Left lung (tissue), 14 donors: Measurements from ENCODE around the gene RNPEP. TPM values are rescaled to one million over a fixed set of nuclear protein-coding genes. Genes with fewer than 3 reads are reported as not detected.

ENCODE experiments used
- ATAC-seq: fragments of 200-7000 bp; cut with Tn5 transposase; one replicate; pipeline ENCODE4 v1.9.1; 2020; ENCODE audit warnings: moderate library complexity
- DNase-seq, 4 donors: peaks; one replicate each; pipeline ENCODE4 v3.0.0-alpha.2; 2013 to 2020
- H3K27ac ChIP-seq, 2 donors: fragments of 200-600 bp; sonication (generic) in 1 of 2; one replicate each; pipeline versions ENCODE4 v1.5.0 to v1.8.0; 2020 to 2021
- H3K27me3 ChIP-seq, 2 donors: fragments of 200-600 bp; sonication (generic) in 1 of 2; one replicate each; pipeline versions ENCODE4 v1.5.0 to v1.8.0; 2020 to 2021
- H3K36me3 ChIP-seq, 2 donors: fragments of 200-600 bp; sonication (generic) in 1 of 2; one replicate each; pipeline versions ENCODE4 v1.5.0 to v1.8.0; 2020 to 2021
- H3K4me1 ChIP-seq, 2 donors: fragments of 200-600 bp; one replicate each; pipeline ENCODE4 v1.8.0; 2021
- H3K4me3 ChIP-seq, 2 donors: fragments of 200-600 bp; sonication (generic) in 1 of 2; one replicate each; pipeline versions ENCODE4 v1.5.0 to v1.8.0; 2020 to 2021; ENCODE audit warnings: mild to moderate bottlenecking in 1 of 2
- H3K9me3 ChIP-seq, 2 donors: fragments of 200-600 bp; sonication (generic) in 1 of 2; one replicate each; pipeline versions ENCODE4 v1.5.0 to v1.8.0; 2020 to 2021
- intact Hi-C, 2 donors: fragments of 100-400 bp; cut with DNase I; formaldehyde crosslinking; loops; one replicate each; pipeline versions ENCODE4 v1.11.2 to v1.14.2; 2022
- long read RNA-seq, 12 donors: library from polyadenylated mRNA in 2 of 12; unstranded in 2 of 12; transcript quantifications; one replicate each; pipeline ENCODE4 v2.0.0 and lab custom pipeline, GENCODE V29; 2019 to 2026
- polyA plus RNA-seq, 6 donors: library from polyadenylated mRNA; unstranded; fragments of 120-200 nt; gene quantifications; one replicate each; pipeline ENCODE4 v1.2.1, GENCODE V29; 2013; ENCODE audit not compliant: insufficient read length in 6 of 6
- total RNA-seq, 2 donors: library from RNA; stranded (reverse); fragmentation: NEBNext Ultra II Directional; extraction: Animal tissue kit (Norgen Biotek cat#: 25700); gene quantifications; one replicate each; pipeline ENCODE4 v1.2.1, GENCODE V29; 2021
- TF ChIP-seq, protein P1 (sequence below), 2 donors: fragments of 200-600 bp; sonication (generic) in 1 of 2; IDR thresholded peaks; one replicate each; pipeline versions ENCODE4 v1.5.0 to v1.8.0; 2021; ENCODE audit warnings: antibody characterized with exemption in 2 of 2
- donor health status: DM: no; HTN: yes; CAD: no.
- donor health status: DM: no; HTN: no; CAD: no.

RNPEP gene, protein sequence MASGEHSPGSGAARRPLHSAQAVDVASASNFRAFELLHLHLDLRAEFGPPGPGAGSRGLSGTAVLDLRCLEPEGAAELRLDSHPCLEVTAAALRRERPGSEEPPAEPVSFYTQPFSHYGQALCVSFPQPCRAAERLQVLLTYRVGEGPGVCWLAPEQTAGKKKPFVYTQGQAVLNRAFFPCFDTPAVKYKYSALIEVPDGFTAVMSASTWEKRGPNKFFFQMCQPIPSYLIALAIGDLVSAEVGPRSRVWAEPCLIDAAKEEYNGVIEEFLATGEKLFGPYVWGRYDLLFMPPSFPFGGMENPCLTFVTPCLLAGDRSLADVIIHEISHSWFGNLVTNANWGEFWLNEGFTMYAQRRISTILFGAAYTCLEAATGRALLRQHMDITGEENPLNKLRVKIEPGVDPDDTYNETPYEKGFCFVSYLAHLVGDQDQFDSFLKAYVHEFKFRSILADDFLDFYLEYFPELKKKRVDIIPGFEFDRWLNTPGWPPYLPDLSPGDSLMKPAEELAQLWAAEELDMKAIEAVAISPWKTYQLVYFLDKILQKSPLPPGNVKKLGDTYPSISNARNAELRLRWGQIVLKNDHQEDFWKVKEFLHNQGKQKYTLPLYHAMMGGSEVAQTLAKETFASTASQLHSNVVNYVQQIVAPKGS
- total RNA-seq, result 10 to 100 TPM; 77.9 to 81.2 TPM
- polyA plus RNA-seq, result 10 to 100 TPM; 56.0 to 74.1 (median 64.1) TPM
- long read RNA-seq, donor 1, transcript RNPEP-201 (11 exons, 2,427 nt), result major isoform, 18 of 39 reads
- long read RNA-seq, donor 1, partial matches to known transcripts, result 21 of 39 reads
- long read RNA-seq, donor 1, other reads (novel, unspliced or antisense), result 0 of 39 reads
- long read RNA-seq, donor 2, transcript RNPEP-201 (11 exons, 2,427 nt), result major isoform, 10 of 15 reads
- long read RNA-seq, donor 2, partial matches to known transcripts, result 5 of 15 reads
- long read RNA-seq, donor 2, other reads (novel, unspliced or antisense), result 0 of 15 reads
- long read RNA-seq, donor 3, transcript RNPEP-201 (11 exons, 2,427 nt), result major isoform, 12 of 34 reads
- long read RNA-seq, donor 3, partial matches to known transcripts, result 0 of 34 reads
- long read RNA-seq, donor 3, other reads (novel, unspliced or antisense), result 22 of 34 reads
- long read RNA-seq, donor 4, transcript RNPEP-201 (11 exons, 2,427 nt), result major isoform, 12 of 22 reads
- long read RNA-seq, donor 4, partial matches to known transcripts, result 9 of 22 reads
- long read RNA-seq, donor 4, other reads (novel, unspliced or antisense), result 1 of 22 reads
- long read RNA-seq, donor 5, transcript RNPEP-201 (11 exons, 2,427 nt), result major isoform, 13 of 25 reads
- long read RNA-seq, donor 5, partial matches to known transcripts, result 12 of 25 reads
- long read RNA-seq, donor 5, other reads (novel, unspliced or antisense), result 0 of 25 reads
- long read RNA-seq, donor 6, transcript RNPEP-201 (11 exons, 2,427 nt), result major isoform, 5 of 11 reads
- long read RNA-seq, donor 6, partial matches to known transcripts, result 5 of 11 reads
- long read RNA-seq, donor 6, other reads (novel, unspliced or antisense), result 0 of 11 reads
- long read RNA-seq, donor 7, partial matches to known transcripts, result 0 of 10 reads
- long read RNA-seq, donor 7, other reads (novel, unspliced or antisense), result 5 of 10 reads
- long read RNA-seq, donor 8, transcript RNPEP-201 (11 exons, 2,427 nt), result major isoform, 22 of 38 reads
- long read RNA-seq, donor 8, partial matches to known transcripts, result 8 of 38 reads
- long read RNA-seq, donor 8, other reads (novel, unspliced or antisense), result 8 of 38 reads
- long read RNA-seq, donor 9, result 0 reads
- long read RNA-seq, donor 10, transcript RNPEP-201 (11 exons, 2,427 nt), result major isoform, 42 of 52 reads
- long read RNA-seq, donor 10, partial matches to known transcripts, result 4 of 52 reads
- long read RNA-seq, donor 10, other reads (novel, unspliced or antisense), result 6 of 52 reads
- long read RNA-seq, donor 11, partial matches to known transcripts, result 0 of 2 reads
- long read RNA-seq, donor 11, other reads (novel, unspliced or antisense), result 0 of 2 reads
- long read RNA-seq, donor 12, transcript RNPEP-201 (11 exons, 2,427 nt), result major isoform, 10 of 10 reads
- long read RNA-seq, donor 12, partial matches to known transcripts, result 0 of 10 reads
- long read RNA-seq, donor 12, other reads (novel, unspliced or antisense), result 0 of 10 reads

DNA sequence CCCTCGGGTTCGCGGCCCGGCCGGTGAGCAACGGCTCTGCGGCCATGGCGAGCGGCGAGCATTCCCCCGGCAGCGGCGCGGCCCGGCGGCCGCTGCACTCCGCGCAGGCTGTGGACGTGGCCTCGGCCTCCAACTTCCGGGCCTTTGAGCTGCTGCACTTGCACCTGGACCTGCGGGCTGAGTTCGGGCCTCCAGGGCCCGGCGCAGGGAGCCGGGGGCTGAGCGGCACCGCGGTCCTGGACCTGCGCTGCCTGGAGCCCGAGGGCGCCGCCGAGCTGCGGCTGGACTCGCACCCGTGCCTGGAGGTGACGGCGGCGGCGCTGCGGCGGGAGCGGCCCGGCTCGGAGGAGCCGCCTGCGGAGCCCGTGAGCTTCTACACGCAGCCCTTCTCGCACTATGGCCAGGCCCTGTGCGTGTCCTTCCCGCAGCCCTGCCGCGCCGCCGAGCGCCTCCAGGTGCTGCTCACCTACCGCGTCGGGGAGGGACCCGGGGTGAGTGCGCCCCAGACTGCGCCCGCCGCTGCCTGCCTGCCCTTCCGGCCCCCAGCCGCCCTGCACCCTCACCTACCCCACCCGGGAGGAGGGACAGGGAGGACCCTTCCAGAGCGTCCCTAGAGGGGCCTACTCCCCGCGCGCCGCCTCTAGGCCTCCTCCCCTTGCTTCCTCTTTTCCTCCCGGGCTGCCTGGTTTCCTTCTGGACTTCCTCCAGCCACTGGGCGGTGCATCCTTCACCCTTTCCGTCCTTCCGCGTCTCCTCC lies at the start of gene RNPEP:
RNPEP (plus strand) TSS at position 26 of the 757 bp plus-strand sequence; CDS start at position 45, 19 bp downstream.
- TF ChIP-seq, protein P1, sequence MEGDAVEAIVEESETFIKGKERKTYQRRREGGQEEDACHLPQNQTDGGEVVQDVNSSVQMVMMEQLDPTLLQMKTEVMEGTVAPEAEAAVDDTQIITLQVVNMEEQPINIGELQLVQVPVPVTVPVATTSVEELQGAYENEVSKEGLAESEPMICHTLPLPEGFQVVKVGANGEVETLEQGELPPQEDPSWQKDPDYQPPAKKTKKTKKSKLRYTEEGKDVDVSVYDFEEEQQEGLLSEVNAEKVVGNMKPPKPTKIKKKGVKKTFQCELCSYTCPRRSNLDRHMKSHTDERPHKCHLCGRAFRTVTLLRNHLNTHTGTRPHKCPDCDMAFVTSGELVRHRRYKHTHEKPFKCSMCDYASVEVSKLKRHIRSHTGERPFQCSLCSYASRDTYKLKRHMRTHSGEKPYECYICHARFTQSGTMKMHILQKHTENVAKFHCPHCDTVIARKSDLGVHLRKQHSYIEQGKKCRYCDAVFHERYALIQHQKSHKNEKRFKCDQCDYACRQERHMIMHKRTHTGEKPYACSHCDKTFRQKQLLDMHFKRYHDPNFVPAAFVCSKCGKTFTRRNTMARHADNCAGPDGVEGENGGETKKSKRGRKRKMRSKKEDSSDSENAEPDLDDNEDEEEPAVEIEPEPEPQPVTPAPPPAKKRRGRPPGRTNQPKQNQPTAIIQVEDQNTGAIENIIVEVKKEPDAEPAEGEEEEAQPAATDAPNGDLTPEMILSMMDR (IDR thresholded peaks at IDR 0.05), result peak; percentile 12 to 48
- Histone ChIP-seq H3K4me3 (peak within 1 kb of the TSS; percentile 95 to 96), H3K27me3 (no peaks in the 10 kb centered on the region), H3K27ac (peak within 1 kb of the TSS; percentile 97), H3K36me3 (peaks cover 0 to 2% of the 10 kb centered on the region in 2 donors), H3K4me1 (peaks cover 0 to 24% of the 10 kb centered on the region in 2 donors), H3K9me3 (no peaks in the 10 kb centered on the region)
- peak; percentile 67 to 90 (median 79) for DNase-seq
- intact Hi-C loops, result no loop called here
- peak; percentile 90 for ATAC-seq

DNA sequence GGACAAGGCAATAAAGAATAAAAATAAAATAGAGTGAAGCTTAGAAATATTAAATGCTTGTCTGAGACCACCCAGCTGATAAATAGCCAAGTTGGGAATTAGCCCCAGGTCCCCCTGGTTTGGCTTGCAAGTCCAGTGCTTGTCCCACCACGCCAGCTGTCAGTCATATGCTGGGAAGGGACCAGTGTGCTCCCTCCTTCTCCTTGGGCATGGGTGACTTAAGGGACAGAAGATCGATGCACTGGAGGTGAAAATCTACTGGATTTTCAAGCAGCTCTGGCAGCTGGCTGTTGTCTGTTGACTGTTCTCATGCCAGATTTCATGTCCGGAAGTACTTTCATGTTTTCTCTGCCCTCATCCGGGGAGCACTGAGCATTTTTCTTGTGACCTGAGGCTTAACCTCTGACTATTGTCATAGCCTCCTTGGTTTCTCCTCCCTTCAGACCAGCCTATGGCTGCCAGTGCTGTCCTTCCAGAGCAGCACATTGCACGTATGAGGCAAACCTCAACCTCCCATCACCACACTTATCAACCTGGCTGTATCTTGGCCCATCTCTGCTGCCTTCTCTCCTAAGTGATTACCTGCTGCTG lies 48.5 kb upstream of the RNPEP start:
- H3K4me3 ChIP-seq, result no peak overlapping the region
- intact Hi-C loops, result no loop called here
- H3K27ac ChIP-seq, result no peak overlapping the region
- no peaks in the 10 kb centered on the region for H3K27me3 ChIP-seq
- peaks cover 0 to 8% of the 10 kb centered on the region in 2 donors for H3K4me1 ChIP-seq
- H3K36me3 ChIP-seq, result no peaks in the 10 kb centered on the region
- H3K9me3 ChIP-seq, result no peaks in the 10 kb centered on the region
- TF ChIP-seq, protein P1 (IDR thresholded peaks at IDR 0.05), result no peak
- no peak for DNase-seq
- no peak for ATAC-seq

DNA sequence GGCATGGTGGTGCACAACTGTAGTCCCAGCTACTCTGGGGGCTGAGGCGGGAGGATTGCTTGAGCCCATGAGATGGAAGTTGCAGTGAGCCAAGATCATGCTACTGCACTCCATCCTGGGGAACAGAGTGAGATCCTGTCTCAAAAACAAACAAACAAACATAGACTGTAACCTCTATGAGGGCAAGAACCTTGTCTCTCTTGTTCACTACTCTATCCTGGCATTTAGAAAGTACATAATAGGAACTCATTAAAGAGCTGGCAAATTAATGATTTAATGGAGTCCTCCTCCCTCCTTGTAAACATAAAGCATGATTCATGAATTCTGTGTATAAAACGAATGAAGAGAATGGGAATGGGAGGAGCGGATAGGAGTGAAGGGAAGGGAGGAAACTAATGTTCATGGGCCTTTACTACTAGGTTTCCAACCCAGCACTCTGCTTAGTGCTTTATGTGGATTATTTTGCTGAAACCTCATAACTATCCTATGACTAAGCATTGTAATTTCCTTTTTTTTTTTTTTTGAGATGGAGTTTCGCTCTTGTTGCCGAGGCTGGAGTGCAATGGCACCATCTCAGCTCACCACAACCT lies 44.7 kb upstream of the RNPEP start:
- no peaks in the 10 kb centered on the region for H3K27me3 ChIP-seq
- ATAC-seq, result peak; percentile 82
- H3K9me3 ChIP-seq, result no peaks in the 10 kb centered on the region
- intact Hi-C loops, result no loop called here
- peak overlapping the region in 1 of 2 donors; percentile 46 for H3K27ac ChIP-seq
- peaks cover 0 to 8% of the 10 kb centered on the region in 2 donors for H3K4me1 ChIP-seq
- TF ChIP-seq, protein P1 (IDR thresholded peaks at IDR 0.05), result no peak
- H3K36me3 ChIP-seq, result no peaks in the 10 kb centered on the region
- H3K4me3 ChIP-seq, result no peak overlapping the region
- no peak for DNase-seq
